Activated naive CD4-positive, alpha-beta T cell treated with anti-CD3 and anti-CD28 coated beads for 36 hours (primary cell): ENCODE results near the gene DLGAP1. TPM values are rescaled to one million over a fixed set of nuclear protein-coding genes. Genes with fewer than 3 reads are reported as not detected.

Experiments
- CTCF ChIA-PET: fragments of 350-600 bp; sonication (Branson Sonifier 250); formaldehyde crosslinking; loops from one replicate; lab custom pipeline; 2021; ENCODE audit warnings: antibody characterized with exemption; lab: Charles Lee
- DNase-seq: peaks from one replicate; pipeline ENCODE4 v3.0.0-alpha.2; 2020
- H3K27ac Mint-ChIP-seq: one replicate; pipeline ENCODE4 v1.8.0; 2021; ENCODE audit warnings: mild to moderate bottlenecking, mixed read lengths
- H3K27me3 Mint-ChIP-seq: one replicate; pipeline ENCODE4 v1.8.0; 2021; ENCODE audit warnings: low read depth, mixed read lengths
- H3K36me3 Mint-ChIP-seq: one replicate; pipeline ENCODE4 v1.8.0; 2021; ENCODE audit warnings: low read depth, mixed read lengths
- H3K4me1 Mint-ChIP-seq: one replicate; pipeline ENCODE4 v1.8.0; 2021; ENCODE audit warnings: low read depth, mixed read lengths
- H3K4me3 Mint-ChIP-seq: one replicate; pipeline ENCODE4 v1.8.0; 2021; ENCODE audit warnings: mild to moderate bottlenecking, moderate library complexity, mixed read lengths
- H3K9me3 Mint-ChIP-seq: one replicate; pipeline ENCODE4 v1.8.0; 2021; ENCODE audit warnings: mixed read lengths
- intact Hi-C: fragments of 100-400 bp; cut with micrococcal nuclease; formaldehyde crosslinking; loops from one replicate; pipeline ENCODE4 v1.15.1; 2023
- total RNA-seq, 2 experiments: library from RNA; stranded (reverse); gene quantifications; one replicate each; pipeline ENCODE4 v1.2.3, GENCODE V29; 2021

DLGAP1 gene
- total RNA-seq, 2 experiments from 2014 or later: not detected

DNA sequence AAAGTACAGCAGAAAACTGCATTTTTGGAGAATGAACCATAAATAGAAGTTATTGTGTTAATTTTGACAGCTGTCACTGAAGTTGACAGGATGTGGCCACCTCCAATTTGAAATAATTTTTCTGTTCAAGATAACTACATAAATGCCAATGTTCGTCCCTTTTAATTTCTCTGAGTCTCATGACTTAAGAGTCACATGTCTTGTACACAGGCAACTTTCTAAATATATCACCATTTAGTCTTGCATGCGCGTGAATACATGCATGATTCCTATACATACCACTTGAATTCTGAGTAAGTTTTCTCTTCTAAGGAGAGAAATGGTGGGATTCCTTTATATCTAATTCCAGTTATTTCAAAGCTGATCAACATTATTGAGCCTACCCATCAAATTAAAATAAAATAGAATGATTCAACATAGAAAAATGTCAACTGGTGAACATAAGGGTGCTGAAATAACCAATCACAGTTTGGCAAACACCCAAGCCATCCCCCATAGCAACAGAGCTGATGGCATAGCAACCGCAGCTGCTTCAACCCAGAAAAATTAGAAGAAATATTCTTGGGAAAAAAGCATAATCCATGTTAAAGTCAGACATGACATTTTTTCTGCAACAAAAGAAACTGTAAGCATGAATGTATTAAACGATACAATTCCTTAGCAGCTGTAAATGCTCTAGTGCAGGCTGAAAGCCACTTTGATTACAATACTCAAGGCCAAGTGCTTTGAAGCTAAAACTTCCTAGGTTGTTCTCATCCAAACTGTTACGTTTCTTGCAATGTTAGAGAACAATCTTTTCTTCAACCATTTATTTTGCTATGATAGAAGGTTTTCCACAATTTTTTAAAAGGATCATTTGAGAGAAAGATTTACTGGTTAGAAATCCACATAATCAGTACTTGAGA is 282.7 kb downstream of the DLGAP1 start:
- H3K4me3 Mint-ChIP-seq: no peak overlapping the region
- intact Hi-C loops: no loop called here

GRCh38 chr18:4157352-4157751 is 297.8 kb downstream of the DLGAP1 start:
- no peak overlapping the region for H3K4me3 Mint-ChIP-seq
- no peak overlapping the region for H3K27ac Mint-ChIP-seq
- H3K4me1 Mint-ChIP-seq: no peaks in the 10 kb centered on the region
- CTCF ChIA-PET: interaction anchor here (0.5 kb wide), 1 partner anchor 336 kb away, joined by 3 read pairs; no protein-coding TSS in a partner anchor
- peaks cover 3% of the 10 kb centered on the region for H3K9me3 Mint-ChIP-seq
- intact Hi-C loops: no loop called here
- no peak for DNase-seq
- no peaks in the 10 kb centered on the region for H3K27me3 Mint-ChIP-seq
- no peaks in the 10 kb centered on the region for H3K36me3 Mint-ChIP-seq

More for the DNA sequence above, 282.7 kb downstream of the DLGAP1 start:
- no peak for DNase-seq
- no peaks in the 10 kb centered on the region for H3K27me3 Mint-ChIP-seq
- H3K27ac Mint-ChIP-seq: no peak overlapping the region
- H3K36me3 Mint-ChIP-seq: no peaks in the 10 kb centered on the region
- CTCF ChIA-PET: no interaction called here
- H3K9me3 Mint-ChIP-seq: no peaks in the 10 kb centered on the region
- no peaks in the 10 kb centered on the region for H3K4me1 Mint-ChIP-seq

GRCh38 chr18:4146797-4147196 is 308.3 kb downstream of the DLGAP1 start:
- intact Hi-C loops: no loop called here
- CTCF ChIA-PET: no interaction called here
- Mint-ChIP-seq H3K36me3 (no peaks in the 10 kb centered on the region), H3K4me1 (no peaks in the 10 kb centered on the region), H3K4me3 (no peak overlapping the region), H3K9me3 (no peaks in the 10 kb centered on the region), H3K27ac (no peak overlapping the region), H3K27me3 (peaks cover 5% of the 10 kb centered on the region)
- DNase-seq: no peak

- H3K9me3 Mint-ChIP-seq: no peaks in the 10 kb centered on the region
- no peak overlapping the region for H3K27ac Mint-ChIP-seq
- H3K36me3 Mint-ChIP-seq: no peaks in the 10 kb centered on the region
- no peaks in the 10 kb centered on the region for H3K4me1 Mint-ChIP-seq
- no peak overlapping the region for H3K4me3 Mint-ChIP-seq
- intact Hi-C loops: no loop called here
- H3K27me3 Mint-ChIP-seq: peaks cover 5% of the 10 kb centered on the region
- CTCF ChIA-PET: no interaction called here
- DNase-seq: no peak
These were observed 310.9 kb downstream of the DLGAP1 start for GRCh38 chr18:4144201-4144600.

GRCh38 chr18:4143585-4143984 is 311.5 kb downstream of the DLGAP1 start:
- H3K4me1 Mint-ChIP-seq: no peaks in the 10 kb centered on the region
- H3K27me3 Mint-ChIP-seq: peaks cover 5% of the 10 kb centered on the region
- H3K36me3 Mint-ChIP-seq: no peaks in the 10 kb centered on the region
- DNase-seq: no peak
- H3K27ac Mint-ChIP-seq: no peak overlapping the region
- CTCF ChIA-PET: no interaction called here
- no peak overlapping the region for H3K4me3 Mint-ChIP-seq
- intact Hi-C loops: no loop called here
- H3K9me3 Mint-ChIP-seq: no peaks in the 10 kb centered on the region

DNA sequence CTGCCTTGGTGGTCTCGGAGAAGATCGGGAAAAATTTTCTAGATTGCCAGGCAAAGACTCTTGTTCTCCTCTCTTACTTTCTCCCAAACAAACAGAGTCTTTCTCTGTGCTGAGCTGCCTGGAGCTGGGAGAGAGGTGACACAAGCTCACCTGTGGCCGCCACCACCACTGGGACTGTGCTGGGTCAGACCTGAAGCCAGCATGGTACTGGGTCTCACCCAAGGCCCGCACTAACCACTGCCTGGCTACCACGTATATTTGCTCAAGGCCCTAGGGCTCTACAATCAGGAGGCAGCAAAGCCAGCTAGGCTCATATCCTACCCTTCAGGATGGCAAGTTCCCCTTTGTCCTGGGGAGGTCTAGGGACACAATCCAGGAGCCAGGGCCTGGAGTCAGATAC is 312.2 kb downstream of the DLGAP1 start:
- H3K27ac Mint-ChIP-seq: no peak overlapping the region
- intact Hi-C loops: no loop called here
- CTCF ChIA-PET: no interaction called here
- no peaks in the 10 kb centered on the region for H3K9me3 Mint-ChIP-seq
- no peaks in the 10 kb centered on the region for H3K4me1 Mint-ChIP-seq
- H3K27me3 Mint-ChIP-seq: peaks cover 5% of the 10 kb centered on the region
- no peak for DNase-seq
- no peaks in the 10 kb centered on the region for H3K36me3 Mint-ChIP-seq
- no peak overlapping the region for H3K4me3 Mint-ChIP-seq

DNA sequence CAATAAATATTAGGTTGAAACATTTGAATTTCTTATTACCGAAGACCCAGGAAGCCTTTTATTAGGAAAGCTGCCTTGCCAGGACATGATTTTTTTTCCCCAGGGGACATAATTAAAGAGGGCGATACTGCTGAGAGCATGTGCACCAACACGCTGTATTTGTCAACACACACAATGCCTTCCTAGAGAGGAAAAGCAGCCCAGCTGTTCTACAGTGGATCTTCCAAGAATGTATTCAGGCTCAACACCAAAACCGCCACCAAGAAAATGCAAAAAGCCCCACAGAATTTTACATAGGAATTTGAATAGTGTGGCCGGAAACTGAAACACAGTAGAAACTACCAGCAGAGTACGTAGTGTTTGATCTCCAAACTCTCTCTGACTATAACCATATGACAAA is 320.4 kb downstream of the DLGAP1 start:
- Mint-ChIP-seq H3K27ac (no peak overlapping the region), H3K4me1 (no peaks in the 10 kb centered on the region), H3K9me3 (no peaks in the 10 kb centered on the region), H3K4me3 (no peak overlapping the region), H3K27me3 (no peaks in the 10 kb centered on the region), H3K36me3 (no peaks in the 10 kb centered on the region)
- intact Hi-C loops: no loop called here
- no peak for DNase-seq
- CTCF ChIA-PET: no interaction called here

DNA sequence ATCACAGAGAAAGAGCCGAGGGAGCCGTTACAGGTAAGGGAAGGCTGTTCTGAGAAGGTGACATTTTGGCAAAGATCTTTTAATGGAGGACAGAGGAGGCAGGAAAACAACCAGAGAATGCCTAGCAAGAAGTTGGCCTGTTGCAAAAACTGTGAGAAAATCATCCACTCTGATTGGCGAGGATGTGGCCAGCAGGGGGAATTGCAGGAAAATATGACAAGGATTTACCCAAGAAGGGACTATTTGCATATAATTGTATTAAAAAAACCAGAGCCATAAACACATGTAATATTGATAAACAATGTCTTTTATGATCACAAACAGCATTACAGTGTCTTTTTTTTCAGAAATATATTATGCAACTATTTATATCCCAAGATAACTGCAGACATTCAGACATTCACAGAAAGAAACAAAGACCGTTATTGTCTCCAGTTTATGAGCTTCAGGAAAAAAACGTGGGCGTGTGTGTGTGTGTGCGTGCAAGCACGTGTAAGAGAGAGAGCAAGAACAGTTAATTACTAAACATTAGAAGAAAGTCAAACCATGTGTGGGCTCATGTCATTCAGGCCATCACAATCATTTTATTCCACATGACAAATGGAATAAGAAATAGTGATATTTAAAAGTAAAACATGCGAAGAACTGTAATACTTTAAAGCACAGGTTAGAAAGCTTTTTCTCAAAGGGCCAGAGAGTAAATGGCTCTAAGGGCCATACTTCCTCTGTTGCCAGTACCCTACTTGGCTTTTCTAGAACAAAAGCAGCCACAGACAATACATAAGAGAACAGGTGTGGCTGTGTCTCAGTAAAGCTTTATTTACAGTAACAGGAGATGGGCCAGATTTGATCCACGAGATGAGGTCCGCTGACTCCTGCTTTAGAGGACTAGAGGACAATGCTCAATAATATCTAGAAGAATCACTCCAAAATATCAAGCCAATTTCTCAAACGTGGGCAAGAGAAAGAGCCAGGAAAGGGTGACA is 324.1 kb downstream of the DLGAP1 start:
- Mint-ChIP-seq H3K4me1 (no peaks in the 10 kb centered on the region), H3K27me3 (no peaks in the 10 kb centered on the region), H3K4me3 (no peak overlapping the region), H3K27ac (no peak overlapping the region), H3K36me3 (no peaks in the 10 kb centered on the region), H3K9me3 (no peaks in the 10 kb centered on the region)
- intact Hi-C loops: no loop called here
- CTCF ChIA-PET: no interaction called here
- no peak for DNase-seq

GRCh38 chr18:4126939-4127338 is 328.2 kb downstream of the DLGAP1 start:
- DNase-seq: no peak
- intact Hi-C loops: no loop called here
- CTCF ChIA-PET: no interaction called here
- H3K4me1 Mint-ChIP-seq: no peaks in the 10 kb centered on the region
- no peaks in the 10 kb centered on the region for H3K9me3 Mint-ChIP-seq
- no peaks in the 10 kb centered on the region for H3K36me3 Mint-ChIP-seq
- H3K4me3 Mint-ChIP-seq: no peak overlapping the region
- no peak overlapping the region for H3K27ac Mint-ChIP-seq
- no peaks in the 10 kb centered on the region for H3K27me3 Mint-ChIP-seq

GRCh38 chr18:4125627-4126230 is 329.4 kb downstream of the DLGAP1 start:
- H3K36me3 Mint-ChIP-seq: no peaks in the 10 kb centered on the region
- CTCF ChIA-PET: interaction anchor here (0.7 kb wide), 1 partner anchor 19 kb away, joined by 4 read pairs; no protein-coding TSS in a partner anchor
- H3K9me3 Mint-ChIP-seq: no peaks in the 10 kb centered on the region

DNA sequence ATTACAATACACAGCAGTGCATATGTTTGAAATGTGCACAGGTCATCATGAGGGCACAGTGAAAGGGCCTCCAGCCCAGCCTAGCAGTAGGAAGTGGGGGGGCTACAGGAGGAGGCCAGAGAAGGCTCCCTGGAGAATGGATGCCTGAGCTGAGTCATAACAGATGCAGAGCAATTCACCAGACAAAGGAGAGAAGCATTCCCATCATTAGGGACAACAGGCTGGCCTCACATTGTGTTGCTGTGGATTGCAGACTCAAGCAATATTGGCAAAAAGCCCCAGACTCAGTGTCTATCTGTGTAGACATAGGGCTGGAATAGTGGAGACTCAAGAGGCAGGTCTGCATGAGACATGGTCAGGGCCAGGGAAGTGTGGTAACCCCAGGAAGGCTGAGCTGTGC is 329.9 kb downstream of the DLGAP1 start:
- Mint-ChIP-seq H3K27me3 (peaks cover 4% of the 10 kb centered on the region), H3K27ac (no peak overlapping the region), H3K4me1 (no peaks in the 10 kb centered on the region), H3K4me3 (no peak overlapping the region), H3K9me3 (no peaks in the 10 kb centered on the region), H3K36me3 (no peaks in the 10 kb centered on the region)
- intact Hi-C loops: no loop called here
- CTCF ChIA-PET: no interaction called here
- no peak for DNase-seq

More at GRCh38 chr18:4125627-4126230, 329.4 kb downstream of the DLGAP1 start:
- H3K4me3 Mint-ChIP-seq: no peak overlapping the region
- DNase-seq: no peak
- intact Hi-C loops: no loop called here
- H3K27me3 Mint-ChIP-seq: peaks cover 4% of the 10 kb centered on the region
- no peaks in the 10 kb centered on the region for H3K4me1 Mint-ChIP-seq
- no peak overlapping the region for H3K27ac Mint-ChIP-seq

DNA sequence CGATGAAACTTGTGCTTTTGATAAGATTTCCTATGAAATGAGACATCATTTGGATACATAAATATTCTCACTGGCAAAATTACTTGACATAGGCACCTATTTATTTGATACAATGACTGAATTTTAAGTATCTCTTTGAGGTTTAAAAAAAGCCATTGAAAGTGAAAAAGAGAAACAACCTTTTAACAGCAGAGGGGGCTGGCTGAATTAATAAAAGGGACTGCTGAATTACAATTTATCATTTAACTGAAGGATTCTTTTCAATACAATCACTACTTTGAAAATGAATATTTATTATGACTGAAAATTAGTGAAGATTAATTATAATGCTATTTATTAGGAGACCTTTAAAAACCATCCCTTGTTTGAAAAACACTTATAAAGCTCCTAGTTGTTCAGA is 335.3 kb downstream of the DLGAP1 start:
- CTCF ChIA-PET: interaction anchor here (0.6 to 1.4 kb wide), 2 partner anchors 13 to 17 kb away, joined by 3 read pairs; no protein-coding TSS in a partner anchor
- Mint-ChIP-seq H3K36me3 (no peaks in the 10 kb centered on the region), H3K4me1 (no peaks in the 10 kb centered on the region), H3K9me3 (no peaks in the 10 kb centered on the region), H3K4me3 (no peak overlapping the region), H3K27me3 (peaks cover 13% of the 10 kb centered on the region), H3K27ac (no peak overlapping the region)
- DNase-seq: no peak
- intact Hi-C loops: loop anchor here (5.0 kb wide), 1 partner anchor 937 kb away; no protein-coding TSS in a partner anchor
